Measurements from ENCODE around the gene SMARCAD1. TPM values are rescaled to one million over a fixed set of nuclear protein-coding genes. Genes with fewer than 3 reads are reported as not detected.

Gene SMARCAD1
- total RNA-seq, 1 donor from 2014 or later: 28.1 TPM

DNA sequence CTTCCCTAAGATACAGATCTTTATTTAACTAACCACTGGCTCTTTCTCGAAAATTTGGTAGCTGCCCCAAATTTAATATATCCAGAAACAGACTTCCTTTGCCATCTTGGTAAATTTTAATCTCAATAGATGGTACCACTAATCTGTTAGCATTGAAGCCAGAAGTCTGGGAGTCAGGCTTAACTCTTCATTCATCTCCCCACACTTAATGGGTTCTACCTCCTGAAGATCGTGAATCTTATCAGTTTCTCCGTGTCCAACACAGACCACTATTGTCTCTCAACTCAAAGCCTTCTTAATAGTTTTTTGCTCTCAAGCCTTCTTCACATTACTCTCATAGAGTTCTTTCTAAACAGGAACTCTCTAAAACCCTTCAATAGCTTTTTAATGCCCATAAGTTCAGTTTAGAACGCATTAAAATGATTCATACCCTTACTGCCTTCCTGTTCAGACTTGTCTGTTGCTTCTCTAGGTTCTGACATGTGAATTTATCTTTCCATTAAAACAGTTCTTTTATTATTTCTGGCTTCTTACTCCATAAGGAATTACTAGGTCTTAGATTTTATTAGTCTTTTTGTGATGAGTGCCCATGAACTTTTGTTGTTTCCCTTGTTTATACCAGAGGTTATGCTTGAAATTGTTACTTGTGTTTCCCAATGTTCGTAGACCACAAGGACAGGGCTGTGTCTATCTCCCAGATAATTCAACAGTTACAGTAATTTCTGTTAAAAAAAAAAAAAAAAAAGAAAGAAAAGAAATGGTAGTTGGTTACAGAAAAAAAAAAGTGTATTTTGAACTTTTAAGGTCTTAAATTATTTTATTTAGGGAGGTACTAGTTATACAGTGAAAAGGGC is 54.7 kb downstream of the SMARCAD1 start:
- DNase-seq (ENCODE audit: low read depth): no peak
- no peak overlapping the region for H3K4me3 ChIP-seq (ENCODE audit: low read depth, low read length)
- TF ChIP-seq, protein P1, sequence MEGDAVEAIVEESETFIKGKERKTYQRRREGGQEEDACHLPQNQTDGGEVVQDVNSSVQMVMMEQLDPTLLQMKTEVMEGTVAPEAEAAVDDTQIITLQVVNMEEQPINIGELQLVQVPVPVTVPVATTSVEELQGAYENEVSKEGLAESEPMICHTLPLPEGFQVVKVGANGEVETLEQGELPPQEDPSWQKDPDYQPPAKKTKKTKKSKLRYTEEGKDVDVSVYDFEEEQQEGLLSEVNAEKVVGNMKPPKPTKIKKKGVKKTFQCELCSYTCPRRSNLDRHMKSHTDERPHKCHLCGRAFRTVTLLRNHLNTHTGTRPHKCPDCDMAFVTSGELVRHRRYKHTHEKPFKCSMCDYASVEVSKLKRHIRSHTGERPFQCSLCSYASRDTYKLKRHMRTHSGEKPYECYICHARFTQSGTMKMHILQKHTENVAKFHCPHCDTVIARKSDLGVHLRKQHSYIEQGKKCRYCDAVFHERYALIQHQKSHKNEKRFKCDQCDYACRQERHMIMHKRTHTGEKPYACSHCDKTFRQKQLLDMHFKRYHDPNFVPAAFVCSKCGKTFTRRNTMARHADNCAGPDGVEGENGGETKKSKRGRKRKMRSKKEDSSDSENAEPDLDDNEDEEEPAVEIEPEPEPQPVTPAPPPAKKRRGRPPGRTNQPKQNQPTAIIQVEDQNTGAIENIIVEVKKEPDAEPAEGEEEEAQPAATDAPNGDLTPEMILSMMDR (conservative IDR thresholded peaks at IDR 0.05; ENCODE audit: low read depth, low read length): no peak

DNA sequence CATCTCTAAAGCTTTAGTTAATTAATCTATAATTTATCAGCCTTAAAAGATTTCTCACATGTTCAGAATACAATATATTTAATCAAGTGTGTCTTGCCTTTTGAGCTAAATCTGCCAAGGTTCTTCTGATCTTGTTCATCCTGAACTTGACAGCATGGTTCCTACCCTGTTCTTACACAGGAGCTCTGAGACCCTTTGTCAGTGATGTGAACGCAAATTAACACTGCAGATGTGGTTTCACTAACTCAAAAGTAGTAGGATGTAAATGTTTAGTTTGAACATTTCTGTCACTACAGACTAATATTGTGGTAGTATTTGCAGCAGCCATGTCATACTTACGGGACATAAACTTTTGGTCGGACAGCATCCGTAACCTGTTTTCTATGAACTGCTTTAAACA is 59.4 kb downstream of the SMARCAD1 start:
- DNase-seq (ENCODE audit: low read depth): no peak

GRCh38 chr4:94271248-94271647 is 63.6 kb downstream of the SMARCAD1 start:
- TF ChIP-seq, protein P1 (conservative IDR thresholded peaks at IDR 0.05; ENCODE audit: low read depth, low read length): no peak
- no peak overlapping the region for H3K4me3 ChIP-seq (ENCODE audit: low read depth, low read length)
- DNase-seq (ENCODE audit: low read depth): no peak

More for the DNA sequence above, 59.4 kb downstream of the SMARCAD1 start:
- H3K4me3 ChIP-seq (ENCODE audit: low read depth, low read length): no peak overlapping the region
- TF ChIP-seq, protein P1 (conservative IDR thresholded peaks at IDR 0.05; ENCODE audit: low read depth, low read length): no peak

DNA sequence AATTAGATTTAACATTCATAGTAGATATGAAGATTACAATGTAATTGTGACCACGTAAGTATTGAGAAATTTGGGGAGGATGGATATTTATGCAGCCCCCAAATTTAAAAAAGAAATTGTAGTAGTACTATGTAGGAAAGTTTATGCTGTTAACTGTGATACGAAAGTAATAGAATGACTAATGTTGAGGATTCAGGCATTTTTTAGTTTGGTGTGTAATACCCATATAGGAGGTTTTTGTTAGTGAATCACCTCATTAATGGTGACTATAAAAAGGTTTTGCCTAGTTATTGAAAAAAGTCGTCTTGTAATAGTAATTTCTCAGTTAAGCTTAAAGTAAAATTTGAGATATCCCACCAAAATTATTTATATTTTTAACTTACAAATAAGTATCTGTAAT is 67.2 kb downstream of the SMARCAD1 start:
- DNase-seq (ENCODE audit: low read depth): no peak
- no peak overlapping the region for H3K4me3 ChIP-seq (ENCODE audit: low read depth, low read length)
- TF ChIP-seq, protein P1 (conservative IDR thresholded peaks at IDR 0.05; ENCODE audit: low read depth, low read length): no peak

DNA sequence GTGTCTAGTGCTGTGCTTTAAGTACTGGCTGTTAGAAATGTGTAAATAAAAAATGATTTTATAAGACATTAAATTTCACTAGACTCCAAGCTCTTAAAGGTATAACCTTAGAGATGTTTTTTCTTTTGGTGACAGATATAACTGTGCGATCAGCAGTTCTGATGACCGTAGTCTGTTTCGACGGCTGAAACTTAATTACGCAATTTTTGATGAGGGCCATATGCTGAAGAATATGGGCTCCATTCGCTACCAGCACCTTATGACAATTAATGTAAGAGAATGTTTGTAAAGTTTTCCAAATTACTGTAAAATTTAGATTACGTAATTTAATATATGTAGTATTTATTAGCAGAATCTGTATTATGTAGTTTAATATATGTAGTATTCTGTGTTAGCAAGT is 68.5 kb downstream of the SMARCAD1 start:
- TF ChIP-seq, protein P1 (conservative IDR thresholded peaks at IDR 0.05; ENCODE audit: low read depth, low read length): no peak
- no peak for DNase-seq (ENCODE audit: low read depth)
- no peak overlapping the region for H3K4me3 ChIP-seq (ENCODE audit: low read depth, low read length)

GRCh38 chr4:94277534-94277933 is 69.9 kb downstream of the SMARCAD1 start:
- no peak for DNase-seq (ENCODE audit: low read depth)
- H3K4me3 ChIP-seq (ENCODE audit: low read depth, low read length): no peak overlapping the region
- TF ChIP-seq, protein P1 (conservative IDR thresholded peaks at IDR 0.05; ENCODE audit: low read depth, low read length): no peak

- no peak overlapping the region for H3K4me3 ChIP-seq (ENCODE audit: low read depth, low read length)
- DNase-seq (ENCODE audit: low read depth): no peak
- TF ChIP-seq, protein P1 (conservative IDR thresholded peaks at IDR 0.05; ENCODE audit: low read depth, low read length): no peak
Observed at GRCh38 chr4:94278781-94279180, 71.1 kb downstream of the SMARCAD1 start.
